PC-3 (cell line): ENCODE data around the gene ENTPD2. TPM values are rescaled to one million over a fixed set of nuclear protein-coding genes. Genes with fewer than 3 reads are reported as not detected.

ENCODE experiments used
- ATAC-seq: fragments of 200-7000 bp; cut with Tn5 transposase; 2 replicates; pipeline ENCODE4 v1.9.1; 2020; ENCODE audit warnings: mild to moderate bottlenecking, moderate library complexity
- BruUV-seq: library from RNA; stranded (reverse); fragments of 400-500 nt; replicated peaks from 2 replicates; lab custom pipeline; 2021; lab: Mats Ljungman, UMichigan
- CTCF ChIA-PET: fragments of 300-600 bp; sonication (Branson Sonifier 250); formaldehyde crosslinking; loops from one replicate; lab custom pipeline; 2022; ENCODE audit warnings: antibody characterized with exemption; lab: Charles Lee
- POLR2A ChIA-PET: fragments of 300-600 bp; sonication (Branson Sonifier 250); formaldehyde crosslinking; loops from one replicate; lab custom pipeline; 2022; ENCODE audit warnings: antibody characterized with exemption; ENCODE audit not compliant: unreplicated experiment; lab: Charles Lee
- DNase-seq: peaks from one replicate; pipeline ENCODE4 v3.0.0-alpha.2; 2015
- H2AFZ ChIP-seq: fragments of 300-600 bp; sonication (generic); 2 replicates; pipeline ENCODE4 v1.6.0; 2016; ENCODE audit warnings: antibody characterized with exemption, low read length
- H3F3A ChIP-seq: fragments of 300-600 bp; sonication (generic); one replicate; pipeline ENCODE4 v1.6.0; 2017; ENCODE audit warnings: antibody characterized with exemption, low read length, control low read depth, mild to moderate bottlenecking; ENCODE audit not compliant: unreplicated experiment
- H3K27ac ChIP-seq: fragments of 300-600 bp; sonication (generic); 2 replicates; pipeline ENCODE4 v1.5.1; 2016; ENCODE audit warnings: mild to moderate bottlenecking, low read length
- H3K27me3 ChIP-seq: fragments of 300-600 bp; sonication (generic); 2 replicates; pipeline ENCODE4 v1.6.1; 2016; ENCODE audit warnings: low read length, mixed read lengths
- H3K36me3 ChIP-seq: fragments of 300-600 bp; sonication (generic); 2 replicates; pipeline ENCODE4 v1.6.1; 2016; ENCODE audit warnings: low read depth, mixed run types, low read length, mixed read lengths
- H3K4me1 ChIP-seq: fragments of 300-600 bp; sonication (generic); 2 replicates; pipeline ENCODE4 v1.5.1; 2016; ENCODE audit warnings: low read length; ENCODE audit not compliant: insufficient read depth
- H3K4me2 ChIP-seq: fragments of 300-600 bp; sonication (generic); 2 replicates; pipeline ENCODE4 v1.6.0; 2016; ENCODE audit warnings: low read length
- H3K4me3 ChIP-seq: fragments of 300-600 bp; sonication (generic); 2 replicates; pipeline ENCODE4 v1.5.1; 2016; ENCODE audit warnings: mild to moderate bottlenecking, low read length, mixed read lengths
- H3K79me2 ChIP-seq: fragments of 300-600 bp; sonication (generic); 2 replicates; pipeline ENCODE4 v1.6.1; 2017; ENCODE audit warnings: low read length, mixed read lengths
- H3K9ac ChIP-seq: fragments of 300-600 bp; sonication (generic); 2 replicates; pipeline ENCODE4 v1.6.0; 2016; ENCODE audit warnings: mild to moderate bottlenecking, low read length
- H3K9me2 ChIP-seq: fragments of 300-600 bp; sonication (generic); replicated peaks from 2 replicates; pipeline ENCODE4 v1.6.1; 2016; ENCODE audit warnings: mixed run types, low read length, mixed read lengths
- H3K9me3 ChIP-seq: fragments of 300-600 bp; sonication (generic); 2 replicates; pipeline ENCODE4 v1.6.1; 2016; ENCODE audit warnings: low read length, mixed read lengths
- H4K20me1 ChIP-seq: fragments of 300-600 bp; sonication (generic); 2 replicates; pipeline ENCODE4 v1.6.1; 2016; ENCODE audit warnings: low read length, mixed read lengths
- EZH2 ChIP-seq: fragments of 300-600 bp; sonication (generic); IDR thresholded peaks from one replicate; pipeline ENCODE4 v1.6.1; 2017; ENCODE audit warnings: antibody characterized with exemption, mild to moderate bottlenecking, low read length; ENCODE audit not compliant: unreplicated experiment
- EZH2phosphoT487 ChIP-seq: fragments of 300-600 bp; sonication (generic); IDR thresholded peaks from 2 replicates; pipeline ENCODE4 v1.6.1; 2018; ENCODE audit warnings: mild to moderate bottlenecking, antibody characterized with exemption, low read length, borderline replicate concordance
- intact Hi-C: fragments of 100-400 bp; cut with micrococcal nuclease; formaldehyde crosslinking; loops from 2 replicates; pipeline ENCODE4 v1.9.0; 2023
- total RNA-seq: library from RNA; depleted of rRNA; stranded (reverse); fragments of >200 nt; gene quantifications from 2 replicates; pipeline ENCODE4 v1.2.3, GENCODE V29; 2014
- TF ChIP-seq, protein P1 (sequence below): fragments of 300-600 bp; sonication (generic); conservative IDR thresholded peaks from 2 replicates; pipeline ENCODE4 v1.5.1; 2017; ENCODE audit warnings: antibody characterized with exemption, low read depth, mild to moderate bottlenecking, low read length

Gene ENTPD2
- total RNA-seq, 1 experiment from 2014 or later: 1.3 TPM

- Histone ChIP-seq H3K27ac (no peak overlapping the region), H3K9me2 (no peaks in the 10 kb centered on the region), H3F3A (no peaks in the 10 kb centered on the region), H3K4me3 (no peak overlapping the region), H3K79me2 (no peaks in the 10 kb centered on the region), H3K9ac (no peak overlapping the region), H2AFZ (no peak overlapping the region), H3K36me3 (no peaks in the 10 kb centered on the region), H3K9me3 (no peaks in the 10 kb centered on the region), H3K27me3 (no peaks in the 10 kb centered on the region), H3K4me1 (no peaks in the 10 kb centered on the region), H3K4me2 (no peak overlapping the region), H4K20me1 (no peaks in the 10 kb centered on the region)
- no peak for DNase-seq
- BruUV-seq: no TSS peak
- ChIA-PET POLR2A (no interaction called here), CTCF (no interaction called here)
- TF ChIP-seq, protein P1, sequence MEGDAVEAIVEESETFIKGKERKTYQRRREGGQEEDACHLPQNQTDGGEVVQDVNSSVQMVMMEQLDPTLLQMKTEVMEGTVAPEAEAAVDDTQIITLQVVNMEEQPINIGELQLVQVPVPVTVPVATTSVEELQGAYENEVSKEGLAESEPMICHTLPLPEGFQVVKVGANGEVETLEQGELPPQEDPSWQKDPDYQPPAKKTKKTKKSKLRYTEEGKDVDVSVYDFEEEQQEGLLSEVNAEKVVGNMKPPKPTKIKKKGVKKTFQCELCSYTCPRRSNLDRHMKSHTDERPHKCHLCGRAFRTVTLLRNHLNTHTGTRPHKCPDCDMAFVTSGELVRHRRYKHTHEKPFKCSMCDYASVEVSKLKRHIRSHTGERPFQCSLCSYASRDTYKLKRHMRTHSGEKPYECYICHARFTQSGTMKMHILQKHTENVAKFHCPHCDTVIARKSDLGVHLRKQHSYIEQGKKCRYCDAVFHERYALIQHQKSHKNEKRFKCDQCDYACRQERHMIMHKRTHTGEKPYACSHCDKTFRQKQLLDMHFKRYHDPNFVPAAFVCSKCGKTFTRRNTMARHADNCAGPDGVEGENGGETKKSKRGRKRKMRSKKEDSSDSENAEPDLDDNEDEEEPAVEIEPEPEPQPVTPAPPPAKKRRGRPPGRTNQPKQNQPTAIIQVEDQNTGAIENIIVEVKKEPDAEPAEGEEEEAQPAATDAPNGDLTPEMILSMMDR: no peak
- TF ChIP-seq EZH2phosphoT487 (no peak), EZH2 (no peak)
- intact Hi-C loops: no loop called here
- no peak for ATAC-seq
Observed at GRCh38 chr9:137002646-137003041, 51.2 kb downstream of the ENTPD2 start.

- H3K27ac ChIP-seq: no peak overlapping the region
- no peaks in the 10 kb centered on the region for H3K27me3 ChIP-seq
- no peak overlapping the region for H3K4me2 ChIP-seq
- H3K79me2 ChIP-seq: no peaks in the 10 kb centered on the region
- no peak overlapping the region for H3K9ac ChIP-seq
- H3F3A ChIP-seq: no peaks in the 10 kb centered on the region
- H2AFZ ChIP-seq: no peak overlapping the region
- ChIA-PET POLR2A (no interaction called here), CTCF (interaction anchor here (1.6 kb wide), 1 partner anchor 28 kb away, joined by 12 read pairs; no protein-coding TSS in a partner anchor)
- no TSS peak for BruUV-seq
- TF ChIP-seq, protein P1: no peak
- TF ChIP-seq EZH2phosphoT487: no peak
- intact Hi-C loops: no loop called here
- H3K9me2 ChIP-seq: no peaks in the 10 kb centered on the region
- peaks cover 4% of the 10 kb centered on the region for H3K4me1 ChIP-seq
- DNase-seq (no peak), ATAC-seq (no peak)
- H3K9me3 ChIP-seq: no peaks in the 10 kb centered on the region
- no peaks in the 10 kb centered on the region for H4K20me1 ChIP-seq
- H3K4me3 ChIP-seq: no peak overlapping the region
- H3K36me3 ChIP-seq: no peaks in the 10 kb centered on the region
Observed at GRCh38 chr9:137001857-137002645, 51.8 kb downstream of the ENTPD2 start.

GRCh38 chr9:137000177-137000930, 53.5 kb downstream of the ENTPD2 start:
- ChIA-PET POLR2A (no interaction called here), CTCF (interaction anchor here (1.6 kb wide), 1 partner anchor 29 kb away, joined by 12 read pairs; no protein-coding TSS in a partner anchor)
- TF ChIP-seq EZH2phosphoT487 (no peak), EZH2 (no peak)
- TF ChIP-seq, protein P1: no peak
- Histone ChIP-seq H3K27me3 (no peaks in the 10 kb centered on the region), H3K4me3 (no peak overlapping the region), H3K9me3 (no peaks in the 10 kb centered on the region), H3K27ac (no peak overlapping the region), H3K4me1 (peaks cover 18% of the 10 kb centered on the region), H3K9ac (no peak overlapping the region), H3K79me2 (no peaks in the 10 kb centered on the region), H4K20me1 (no peaks in the 10 kb centered on the region), H3F3A (no peaks in the 10 kb centered on the region), H3K4me2 (no peak overlapping the region), H3K9me2 (no peaks in the 10 kb centered on the region), H3K36me3 (no peaks in the 10 kb centered on the region), H2AFZ (no peak overlapping the region)
- intact Hi-C loops: no loop called here
- no peak for DNase-seq
- no peak for ATAC-seq
- no TSS peak for BruUV-seq
